DMS53 treated with DMSO at 0.1 percent for 48 hours (cell line): Measurements from ENCODE around the gene PLEKHB1.
A peak's percentile ranks its signal among the peaks of the same experiment; 100 is the strongest.

Experiments used
- DNase-seq: peaks from one replicate; lab custom pipeline; 2025; ENCODE audit not compliant: unreplicated experiment; lab: John Stamatoyannopoulos, UW

The PLEKHB1 gene

DNA sequence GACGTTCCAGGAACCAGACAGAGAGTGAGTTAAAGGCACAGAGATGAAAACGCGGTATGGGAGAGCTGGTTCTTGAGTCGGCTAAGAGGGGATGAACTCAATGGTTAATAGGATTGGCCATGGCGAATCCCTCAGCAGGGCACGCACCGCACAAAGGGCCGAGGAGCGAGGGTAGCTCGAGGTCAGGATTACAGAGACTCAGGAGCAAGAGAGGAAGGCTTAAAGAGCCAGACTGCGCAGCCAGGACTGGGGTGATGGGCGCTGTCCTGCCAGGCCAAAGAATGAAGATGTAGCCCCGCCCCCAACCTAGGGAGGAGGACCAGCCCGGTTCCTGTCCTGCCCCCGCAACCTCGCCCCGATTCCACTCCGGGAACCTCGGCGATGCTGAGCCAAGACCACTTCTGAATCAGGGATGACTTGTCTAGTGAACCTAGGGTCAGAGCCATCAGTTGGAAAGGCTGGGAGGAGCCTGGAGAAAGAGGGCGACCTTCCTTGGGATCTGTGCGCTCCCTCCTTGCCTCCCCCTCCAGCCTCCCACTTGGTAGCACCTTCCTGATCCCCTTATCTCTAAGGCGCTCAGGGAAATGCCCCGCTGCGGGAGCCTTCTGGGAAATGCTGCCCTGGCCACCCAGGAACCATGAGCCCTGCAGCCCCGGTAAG lies at the start of gene PLEKHB1:
TSS of gene PLEKHB1 (plus strand) at position 610 of the 660 bp plus-strand sequence. CDS start at position 638, 28 bp downstream.
- DNase-seq, result no peak

- DNase-seq, result no peak
These were observed 48.9 kb upstream of the PLEKHB1 start for GRCh38 chr11:73597336-73597955.

DNA sequence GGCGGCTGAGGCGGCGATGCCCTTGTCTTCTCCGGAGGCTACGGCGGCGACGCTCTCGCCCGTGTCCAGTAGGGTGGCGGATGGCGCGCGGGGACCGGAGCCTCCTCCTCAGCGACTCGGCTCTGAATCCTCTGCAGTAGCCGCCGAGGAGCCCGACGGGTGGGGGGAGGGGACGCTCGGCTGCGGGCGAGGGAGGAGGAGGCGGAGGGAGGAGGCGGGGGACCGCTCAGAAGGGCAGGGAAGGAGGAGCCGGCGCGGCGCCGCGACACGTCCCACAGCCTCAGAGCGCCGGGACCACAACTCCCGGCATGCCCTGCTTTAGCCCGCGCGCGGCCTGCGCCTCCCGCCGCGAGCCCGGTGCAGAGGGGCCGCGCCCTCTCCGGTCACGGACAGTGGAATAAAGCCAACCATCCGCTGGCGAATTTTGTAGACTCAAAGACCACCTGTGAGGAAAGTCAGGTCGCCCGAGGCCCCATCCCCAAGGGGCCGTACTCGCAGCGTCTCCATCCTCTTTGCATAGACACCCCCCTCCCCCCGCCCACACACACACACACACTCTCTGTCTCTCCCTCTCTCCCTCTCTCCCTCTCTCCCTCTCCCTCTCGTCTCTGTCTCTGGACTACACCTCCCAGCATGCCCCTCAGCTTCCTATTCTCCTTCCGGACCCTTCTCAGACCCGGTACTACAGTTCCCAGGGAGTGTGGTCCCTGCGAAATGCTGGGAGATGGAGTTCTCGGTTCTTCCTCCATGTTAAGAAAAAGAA lies 48.2 kb upstream of the PLEKHB1 start, which contains the start of gene FAM168A:
TSS of gene FAM168A (minus strand) at position 157 of the 763 bp plus-strand sequence. CDS start 129,638 bp downstream, outside the sequence.
- peak; percentile 99 for DNase-seq

GRCh38 chr11:73598719-73599379 lies 47.5 kb upstream of the PLEKHB1 start:
- no peak for DNase-seq

- DNase-seq, result no peak
These were observed 33.7 kb upstream of the PLEKHB1 start for GRCh38 chr11:73612601-73613140.

DNA sequence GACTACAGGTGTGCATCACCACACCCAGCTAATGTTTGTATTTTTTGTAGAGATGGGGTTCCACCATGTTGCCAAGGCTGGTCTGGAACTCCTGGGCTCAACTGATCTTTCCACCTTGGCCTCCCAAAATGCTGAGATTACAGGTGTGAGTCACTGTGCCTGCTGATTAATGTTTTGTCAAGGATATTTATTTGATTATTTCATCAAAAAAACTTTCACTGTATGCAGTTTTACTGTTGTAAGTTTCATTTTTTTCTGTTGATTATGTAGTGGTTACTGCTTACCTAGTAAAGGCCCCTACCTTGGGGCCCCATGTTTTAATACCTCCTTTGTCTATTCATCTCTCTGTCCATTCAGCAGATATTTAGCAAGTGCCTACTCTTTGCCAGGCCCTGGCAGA lies 31.8 kb upstream of the PLEKHB1 start:
- DNase-seq, result no peak

GRCh38 chr11:73622926-73623593 lies 23.3 kb upstream of the PLEKHB1 start:
- no peak for DNase-seq

DNA sequence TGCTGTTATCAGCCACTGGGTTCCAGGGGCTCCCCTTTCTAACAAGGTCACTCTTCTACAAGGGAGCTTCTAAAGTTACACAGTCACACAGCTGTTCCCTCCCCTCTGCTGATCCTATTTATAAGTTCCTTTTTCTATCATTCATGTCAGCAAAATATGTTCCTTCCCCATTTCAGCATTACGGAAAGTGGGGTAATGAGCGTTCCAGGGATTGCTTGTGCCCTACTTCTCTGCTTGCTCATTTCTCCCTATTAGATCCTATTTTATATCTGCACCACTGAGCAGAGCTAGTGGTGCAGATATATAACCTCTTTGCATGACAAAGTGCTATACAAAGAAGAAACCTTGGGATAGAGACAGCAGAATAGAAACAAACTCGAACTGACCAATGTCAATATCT lies 22.7 kb upstream of the PLEKHB1 start:
- DNase-seq, result no peak

DNA sequence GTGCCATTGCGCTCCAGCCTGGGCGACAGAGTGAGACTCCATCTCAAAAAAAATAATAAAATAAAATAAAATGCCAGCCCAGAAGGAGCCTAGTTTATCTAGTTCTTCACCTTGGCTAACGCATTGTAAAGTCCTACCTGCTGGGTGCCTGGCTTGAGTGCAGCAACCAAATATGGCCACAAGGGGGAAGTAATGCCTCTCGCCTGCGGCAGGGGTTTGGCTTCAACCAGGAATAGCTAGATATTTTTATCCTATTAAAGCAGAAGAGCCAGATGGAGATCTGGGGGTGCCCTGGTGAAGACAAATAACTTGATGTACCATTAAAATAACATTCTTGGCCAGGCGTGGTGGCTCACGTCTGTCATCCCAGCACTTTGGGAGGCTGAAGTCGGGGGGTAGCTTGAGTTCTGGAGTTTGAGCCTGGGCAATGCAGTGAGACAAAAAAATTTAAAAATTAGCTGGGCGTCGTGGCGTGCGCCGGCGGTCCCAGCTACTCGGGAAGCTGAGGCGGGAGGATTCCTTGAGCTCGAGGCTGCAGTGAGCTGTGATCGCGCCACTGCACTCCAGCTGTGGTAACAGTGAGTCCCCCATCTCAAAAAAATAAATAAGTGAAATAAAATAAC lies 20.6 kb upstream of the PLEKHB1 start:
- peak; percentile 93 for DNase-seq

DNA sequence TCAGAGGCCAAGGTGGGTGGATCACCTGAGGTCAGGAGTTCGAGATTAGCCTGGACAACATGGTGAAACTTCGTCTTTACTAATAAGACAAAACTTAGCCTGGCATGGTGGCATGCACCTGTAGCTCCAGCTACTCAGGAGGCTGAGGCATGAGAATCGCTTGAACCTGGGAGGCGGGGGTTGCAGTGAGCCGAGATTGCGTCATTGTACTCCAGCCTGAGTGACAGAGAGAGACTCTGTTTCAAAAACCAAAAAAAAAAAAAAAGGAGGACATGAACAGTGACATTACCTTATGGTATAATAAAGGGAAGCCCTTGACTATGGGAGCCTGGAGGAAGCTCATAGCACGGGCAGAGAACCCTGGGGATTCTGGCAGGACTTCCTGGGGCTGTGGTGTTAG lies 16.5 kb upstream of the PLEKHB1 start:
- no peak for DNase-seq

- no peak for DNase-seq
These were observed 13.4 kb upstream of the PLEKHB1 start for GRCh38 chr11:73632996-73633395.

- DNase-seq, result no peak
These were observed 12.4 kb upstream of the PLEKHB1 start for GRCh38 chr11:73633999-73634398.

GRCh38 chr11:73635721-73636120 lies 10.7 kb upstream of the PLEKHB1 start:
- no peak for DNase-seq

DNA sequence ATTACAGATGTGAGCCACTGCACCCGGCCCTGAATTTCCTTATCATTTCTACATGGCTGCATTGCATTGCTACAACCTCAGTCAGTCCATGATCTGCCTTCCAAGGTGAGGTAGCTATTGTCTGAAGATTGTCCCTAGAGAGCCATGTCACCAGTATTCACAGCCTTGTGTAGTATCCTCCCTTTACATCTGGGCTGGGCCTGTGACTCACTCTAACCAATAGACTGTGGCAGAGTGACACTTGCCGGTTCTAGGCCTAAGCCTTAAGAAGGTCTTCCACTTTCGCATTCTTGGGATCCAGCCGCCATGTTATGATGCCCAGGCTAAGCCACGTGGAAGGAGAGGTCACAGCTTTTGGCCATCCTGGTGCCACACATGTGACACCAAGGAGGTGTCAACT lies 10.1 kb upstream of the PLEKHB1 start:
- no peak for DNase-seq

- no peak for DNase-seq
These were observed 9.4 kb upstream of the PLEKHB1 start for GRCh38 chr11:73637012-73637411.

- no peak for DNase-seq
These were observed 5.8 kb upstream of the PLEKHB1 start for GRCh38 chr11:73640592-73640991.

DNA sequence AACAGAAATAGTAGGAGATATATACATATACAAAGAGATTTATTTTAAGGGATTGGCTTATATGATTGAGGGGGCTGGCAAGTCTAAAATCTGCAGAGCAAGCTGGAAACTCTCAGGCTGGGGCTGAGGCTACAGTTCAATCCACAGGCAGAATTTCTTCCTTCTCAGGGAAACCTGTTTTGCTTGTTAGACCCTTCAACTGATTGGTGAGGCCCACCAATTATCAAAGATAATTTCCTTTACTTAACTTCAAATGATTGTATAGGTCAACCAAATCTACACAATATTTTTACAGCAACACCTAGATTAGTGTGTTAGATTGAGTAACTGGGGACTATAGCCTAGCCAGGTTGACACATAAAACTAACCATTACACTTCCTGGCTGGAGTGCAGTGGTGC lies 4.7 kb upstream of the PLEKHB1 start:
- DNase-seq, result no peak

DNA sequence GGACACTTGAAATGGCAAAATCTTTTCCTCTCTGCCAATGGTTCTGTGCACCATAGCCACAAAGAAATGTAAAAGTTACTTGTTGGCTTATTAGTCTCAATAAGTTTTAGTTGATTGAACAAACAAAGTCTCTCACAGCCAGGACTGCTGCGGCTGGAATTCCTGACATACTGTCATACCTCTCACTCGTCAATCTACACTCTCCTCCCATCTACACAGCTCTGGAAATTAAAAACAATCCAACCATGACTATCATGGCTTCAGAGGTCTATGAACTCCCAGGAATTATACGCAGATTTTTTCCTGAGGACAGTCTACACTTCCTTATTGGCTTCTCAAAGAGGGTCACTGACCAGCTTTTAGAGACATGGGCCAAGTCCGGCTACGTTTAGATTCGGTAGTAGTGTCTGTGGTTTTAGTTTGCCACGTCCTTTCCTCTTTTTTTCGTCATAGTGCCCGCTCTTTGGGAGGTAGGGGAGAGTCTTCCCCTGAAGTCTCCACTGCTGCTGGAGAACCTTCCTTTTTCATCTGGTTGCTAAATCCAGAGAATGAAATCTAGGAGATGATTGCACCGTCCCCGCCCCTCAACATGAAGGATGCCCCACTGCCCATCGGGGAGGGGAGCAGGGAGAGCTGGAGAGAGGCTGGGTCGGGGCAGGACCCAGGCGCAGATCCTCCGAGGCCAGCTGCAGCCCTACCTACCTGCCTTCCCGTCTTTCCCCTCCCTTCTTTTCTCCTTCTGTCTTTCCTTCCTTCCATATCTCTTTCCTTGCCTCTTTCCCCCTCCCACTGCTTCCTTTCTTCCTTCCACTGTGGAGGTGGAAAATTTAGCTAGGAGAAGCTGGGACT lies 1.0 kb upstream of the PLEKHB1 start:
- no peak for DNase-seq

DNA sequence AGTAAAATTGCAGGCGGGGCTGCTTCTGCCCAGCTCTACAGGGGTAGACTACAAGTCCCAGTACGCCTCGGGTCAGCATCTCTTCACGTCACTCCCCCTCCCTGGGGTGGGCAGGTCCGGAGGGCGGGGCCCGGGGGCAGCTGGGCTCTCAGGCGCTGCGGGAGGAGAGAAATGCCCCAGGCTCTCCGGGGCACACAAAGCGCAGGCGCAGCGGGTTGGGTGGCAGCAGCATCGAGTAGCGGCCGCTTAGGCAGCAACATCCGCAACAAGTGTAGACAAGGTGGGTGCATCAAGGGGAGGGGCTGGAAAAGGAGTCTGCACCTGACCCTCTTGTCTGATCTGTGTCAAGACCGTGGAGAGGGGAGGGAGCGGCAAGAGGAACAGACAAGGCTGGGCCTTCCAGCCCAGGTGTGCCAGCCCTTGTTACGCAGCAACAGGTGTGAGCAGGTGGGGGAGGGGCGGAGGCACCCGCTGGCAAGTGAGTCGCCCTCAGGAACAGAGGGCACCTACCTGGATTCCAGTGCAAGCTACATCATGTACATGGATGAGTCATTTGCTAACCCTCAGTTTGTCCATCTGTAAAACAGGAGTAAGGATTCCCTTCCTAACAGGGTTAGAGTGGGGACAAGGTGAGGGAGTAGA lies 1.2 kb downstream of the PLEKHB1 start:
- DNase-seq, result peak; percentile 100
